Psoas muscle (tissue), 8 donors: ENCODE measurements around the gene SIRT3. TPM values are rescaled to one million over a fixed set of nuclear protein-coding genes. Genes with fewer than 3 reads are reported as not detected.

Source experiments
- ATAC-seq, 4 donors: fragments of 200-7000 bp; cut with Tn5 transposase; one replicate each; pipeline ENCODE4 v1.9.1; 2020; ENCODE audit warnings: moderate library complexity in 3 of 4, mild to moderate bottlenecking in 2 of 4
- DNase-seq, 2 donors: peaks; one replicate each; pipeline ENCODE4 v3.0.0-alpha.2; 2020
- H3K27ac ChIP-seq: fragments of 200-600 bp; one replicate; pipeline ENCODE4 v1.8.0; 2022
- H3K27me3 ChIP-seq, 3 donors: fragments of 200-600 bp in 1 of 3; one replicate each; pipeline versions ENCODE4 v1.6.1 to v1.8.0; 2013 to 2022; ENCODE audit warnings: low read length in 2 of 3, mild to moderate bottlenecking in 2 of 3, moderate library complexity in 1 of 3; ENCODE audit not compliant: insufficient read depth in 3 of 3
- H3K36me3 ChIP-seq, 2 donors: fragments of 200-600 bp in 1 of 2; one replicate each; pipeline versions ENCODE4 v1.6.1 to v1.8.0; 2013 to 2022; ENCODE audit warnings: low read depth in 1 of 2, mild to moderate bottlenecking in 1 of 2, moderate library complexity in 1 of 2; ENCODE audit not compliant: insufficient read depth in 1 of 2
- H3K4me1 ChIP-seq: fragments of 200-600 bp; one replicate; pipeline ENCODE4 v1.8.0; 2022
- H3K4me3 ChIP-seq: fragments of 200-600 bp; one replicate; pipeline ENCODE4 v1.8.0; 2022; ENCODE audit warnings: mild to moderate bottlenecking
- H3K9me3 ChIP-seq: fragments of 200-600 bp; one replicate; pipeline ENCODE4 v1.8.0; 2022
- WGBS, 3 donors: extraction: QIAGEN DNeasy Blood & Tissue Kit; methylation state at CpG; one replicate each; pipeline versions ENCODE4 v1.1.6 to v1.1.7; 2013; 5-methylcytosine and 5-hydroxymethylcytosine counted together
- intact Hi-C, 2 donors: fragments of 100-400 bp; cut with DNase I; formaldehyde crosslinking; loops; one replicate each; pipeline versions ENCODE4 v1.11.0 to v1.14.2; 2022
- polyA plus RNA-seq, 3 donors: library from polyadenylated mRNA; stranded (reverse); fragments of 200-250 nt; gene quantifications; one replicate each; pipeline ENCODE4 v1.2.3, GENCODE V29; 2013
- total RNA-seq, 4 donors: library from RNA; stranded (reverse); fragmentation: NEBNext Ultra II Directional in 2 of 4; extraction: Animal tissue kit (Norgen Biotek cat#: 25700) in 2 of 4; gene quantifications; one replicate each; pipeline versions ENCODE4 v1.2.1 to v1.2.4, GENCODE V29; 2021 to 2023
- TF ChIP-seq, protein P1 (sequence below): fragments of 200-600 bp; IDR thresholded peaks from one replicate; pipeline ENCODE4 v1.8.0; 2022; ENCODE audit warnings: antibody characterized with exemption
- donor health status: healthy with polysubstance abuse.
- donor health status: DM: no; HTN: no; CAD: no; lungs with moderate emphysema.
- donor health status: Bipolar disorder and iron deficiency.
- donor health status: healthy.
- donor health status: DM: yes; HTN: yes; CAD: no.
- donor health status: DM: no; HTN: no; CAD: no.
- donor health status: DM: no; HTN: no; CAD: no.
- donor health status: DM: yes; HTN: yes; CAD: no.

Gene SIRT3
- total and polyA plus RNA-seq, 7 donors, result 10.4 to 23.2 (median 15.0) TPM

DNA sequence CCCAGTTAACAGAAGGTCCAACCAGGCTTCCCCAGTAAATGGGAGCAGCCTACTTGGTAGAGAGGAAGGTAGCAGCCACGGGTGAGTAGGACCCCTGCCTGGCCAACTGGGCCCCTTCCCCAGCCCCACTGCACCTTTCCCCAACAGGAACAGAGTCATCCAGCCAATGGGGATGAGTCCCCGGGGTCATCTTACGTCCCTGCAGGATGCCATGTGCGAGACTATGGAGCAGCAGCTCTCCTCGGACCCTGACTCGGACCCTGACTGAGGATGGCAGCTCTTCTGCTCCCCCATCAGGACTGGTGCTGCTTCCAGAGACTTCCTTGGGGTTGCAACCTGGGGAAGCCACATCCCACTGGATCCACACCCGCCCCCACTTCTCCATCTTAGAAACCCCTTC, 22.1 kb downstream of the SIRT3 start:
- TF ChIP-seq, protein P1, sequence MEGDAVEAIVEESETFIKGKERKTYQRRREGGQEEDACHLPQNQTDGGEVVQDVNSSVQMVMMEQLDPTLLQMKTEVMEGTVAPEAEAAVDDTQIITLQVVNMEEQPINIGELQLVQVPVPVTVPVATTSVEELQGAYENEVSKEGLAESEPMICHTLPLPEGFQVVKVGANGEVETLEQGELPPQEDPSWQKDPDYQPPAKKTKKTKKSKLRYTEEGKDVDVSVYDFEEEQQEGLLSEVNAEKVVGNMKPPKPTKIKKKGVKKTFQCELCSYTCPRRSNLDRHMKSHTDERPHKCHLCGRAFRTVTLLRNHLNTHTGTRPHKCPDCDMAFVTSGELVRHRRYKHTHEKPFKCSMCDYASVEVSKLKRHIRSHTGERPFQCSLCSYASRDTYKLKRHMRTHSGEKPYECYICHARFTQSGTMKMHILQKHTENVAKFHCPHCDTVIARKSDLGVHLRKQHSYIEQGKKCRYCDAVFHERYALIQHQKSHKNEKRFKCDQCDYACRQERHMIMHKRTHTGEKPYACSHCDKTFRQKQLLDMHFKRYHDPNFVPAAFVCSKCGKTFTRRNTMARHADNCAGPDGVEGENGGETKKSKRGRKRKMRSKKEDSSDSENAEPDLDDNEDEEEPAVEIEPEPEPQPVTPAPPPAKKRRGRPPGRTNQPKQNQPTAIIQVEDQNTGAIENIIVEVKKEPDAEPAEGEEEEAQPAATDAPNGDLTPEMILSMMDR, result no peak
- 73 to 78% (median 74%) methylated on average over 7 of the region's 7 CpGs for WGBS, 3 donors
- DNase-seq (peak in 1 of 2 donors; percentile 43), ATAC-seq (no peak)
- H3K27me3 ChIP-seq, result no peaks in the 10 kb centered on the region
- H3K4me1 ChIP-seq, result peaks cover 13% of the 10 kb centered on the region
- no peak overlapping the region for H3K27ac ChIP-seq
- no peak overlapping the region for H3K4me3 ChIP-seq
- H3K36me3 ChIP-seq, result peaks cover 11 to 98% of the 10 kb centered on the region in 2 donors
- no peaks in the 10 kb centered on the region for H3K9me3 ChIP-seq
- intact Hi-C loops, result no loop called here

- intact Hi-C loops, result no loop called here
- H3K4me3 ChIP-seq, result no peak overlapping the region
- H3K27me3 ChIP-seq, result no peaks in the 10 kb centered on the region
- H3K4me1 ChIP-seq, result peaks cover 13% of the 10 kb centered on the region
- 83 to 88% (median 88%) methylated on average over 4 of the region's 4 CpGs for WGBS, 3 donors
- ATAC-seq, result no peak
- no peak overlapping the region for H3K27ac ChIP-seq
- no peaks in the 10 kb centered on the region for H3K9me3 ChIP-seq
- TF ChIP-seq, protein P1, result no peak
- H3K36me3 ChIP-seq, result peaks cover 11 to 88% of the 10 kb centered on the region in 2 donors
- DNase-seq, result no peak
Observed at GRCh38 chr11:213111-213510, 23.0 kb downstream of the SIRT3 start.

DNA sequence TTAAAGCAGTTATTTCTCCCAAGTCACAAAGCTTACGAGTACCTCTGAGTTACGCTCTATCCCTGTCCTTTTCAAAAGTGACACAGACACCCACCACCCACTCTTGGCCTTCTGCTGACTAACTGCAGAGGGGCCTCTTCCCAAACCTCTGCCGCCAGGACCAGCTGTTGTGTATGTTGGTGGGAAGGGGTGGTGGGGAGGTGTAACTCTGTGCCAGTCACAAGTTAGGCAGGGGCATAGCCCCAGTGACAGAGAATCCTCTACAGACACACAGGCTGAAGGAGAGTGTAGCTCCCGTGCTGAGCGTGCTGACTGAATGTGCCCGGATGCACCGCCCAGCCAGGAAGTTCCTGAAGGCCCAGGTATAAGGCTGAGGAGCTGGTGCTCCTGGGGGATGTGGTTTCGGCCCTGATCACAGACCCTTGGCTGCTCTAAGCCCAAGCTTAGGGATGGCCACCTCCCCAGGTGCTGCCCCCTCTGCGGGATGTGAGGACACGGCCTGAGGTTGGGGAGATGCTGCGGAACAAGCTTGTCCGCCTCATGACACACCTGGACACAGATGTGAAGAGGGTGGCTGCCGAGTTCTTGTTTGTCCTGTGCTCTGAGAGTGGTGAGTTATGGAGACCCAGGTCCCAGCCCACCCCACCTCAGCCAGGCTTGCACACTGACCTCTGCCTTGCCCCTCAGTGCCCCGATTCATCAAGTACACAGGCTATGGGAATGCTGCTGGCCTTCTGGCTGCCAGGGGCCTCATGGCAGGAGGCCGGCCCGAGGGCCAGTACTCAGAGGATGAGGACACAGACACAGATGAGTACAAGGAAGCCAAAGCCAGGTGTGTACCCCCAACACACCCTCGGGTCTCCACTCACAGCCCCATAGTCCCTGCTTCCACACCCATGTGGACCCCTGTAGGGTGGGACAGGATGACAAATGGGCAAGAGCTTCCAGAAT, 23.7 kb downstream of the SIRT3 start:
- Histone ChIP-seq H3K9me3 (no peaks in the 10 kb centered on the region), H3K4me3 (no peak overlapping the region), H3K27me3 (no peaks in the 10 kb centered on the region), H3K27ac (no peak overlapping the region), H3K36me3 (peaks cover 11 to 82% of the 10 kb centered on the region in 2 donors), H3K4me1 (peaks cover 13% of the 10 kb centered on the region)
- ATAC-seq, result no peak
- DNase-seq, result peak in 1 of 2 donors; percentile 49
- 88 to 92% (median 89%) methylated on average over 17 of the region's 17 CpGs for WGBS, 3 donors
- TF ChIP-seq, protein P1, result no peak
- intact Hi-C loops, result no loop called here

DNA sequence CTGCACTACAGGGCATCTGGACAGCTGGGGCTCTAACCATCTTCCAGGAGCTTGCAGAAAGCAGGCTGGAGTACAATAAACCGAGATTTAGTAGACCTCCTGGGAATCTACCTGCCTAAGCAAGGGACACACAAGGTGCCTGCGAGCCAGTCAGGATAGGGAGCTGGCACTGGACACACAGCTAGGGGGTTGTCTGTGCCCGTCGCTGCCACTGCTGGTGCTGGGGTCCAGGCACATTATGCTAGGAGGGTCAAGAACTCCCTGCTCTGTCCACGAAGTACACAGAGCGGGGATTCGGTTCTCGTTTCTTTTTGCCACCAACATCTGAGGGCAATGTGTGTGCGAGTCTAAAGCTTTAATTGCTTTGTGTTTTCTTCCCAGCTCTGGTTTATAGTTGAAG, 24.4 kb downstream of the SIRT3 start:
- Histone ChIP-seq H3K9me3 (no peaks in the 10 kb centered on the region), H3K36me3 (peaks cover 11 to 75% of the 10 kb centered on the region in 2 donors), H3K4me1 (peaks cover 13% of the 10 kb centered on the region), H3K27ac (no peak overlapping the region), H3K4me3 (no peak overlapping the region), H3K27me3 (no peaks in the 10 kb centered on the region)
- peak in 1 of 2 donors; percentile 32 for DNase-seq
- 81 to 89% (median 84%) methylated on average over 9 of the region's 9 CpGs for WGBS, 3 donors
- intact Hi-C loops, result no loop called here
- no peak for ATAC-seq
- TF ChIP-seq, protein P1, result no peak
